ENCODE data around the gene VSTM4.

The VSTM4 gene

DNA sequence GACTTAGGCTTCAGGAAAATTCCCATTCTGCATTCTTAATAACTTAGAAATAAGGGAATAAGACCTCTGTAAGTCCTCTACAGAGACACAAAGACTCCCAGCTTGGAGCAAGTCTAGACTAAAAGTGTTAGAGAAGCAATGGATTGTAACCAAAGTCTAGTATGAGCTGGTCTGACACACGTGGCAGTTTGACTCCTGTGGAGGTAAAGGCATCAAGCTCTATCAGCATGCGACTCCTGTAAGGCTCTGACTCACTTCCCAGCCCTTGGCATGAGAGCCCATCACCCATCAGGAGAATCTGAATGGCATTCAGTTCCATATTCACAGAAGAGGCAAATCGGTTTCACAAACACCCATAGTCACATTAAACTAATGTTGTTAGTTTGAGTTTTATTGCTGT, 4.4 kb upstream of the VSTM4 start:
- no peak overlapping the region for H3K4me2 ChIP-seq (ENCODE audit: low read length)
- H4K20me1 ChIP-seq (ENCODE audit: control insufficient read depth, insufficient read depth, low read depth, low read length), result no peaks in the 10 kb centered on the region
- TF ChIP-seq, protein P1, sequence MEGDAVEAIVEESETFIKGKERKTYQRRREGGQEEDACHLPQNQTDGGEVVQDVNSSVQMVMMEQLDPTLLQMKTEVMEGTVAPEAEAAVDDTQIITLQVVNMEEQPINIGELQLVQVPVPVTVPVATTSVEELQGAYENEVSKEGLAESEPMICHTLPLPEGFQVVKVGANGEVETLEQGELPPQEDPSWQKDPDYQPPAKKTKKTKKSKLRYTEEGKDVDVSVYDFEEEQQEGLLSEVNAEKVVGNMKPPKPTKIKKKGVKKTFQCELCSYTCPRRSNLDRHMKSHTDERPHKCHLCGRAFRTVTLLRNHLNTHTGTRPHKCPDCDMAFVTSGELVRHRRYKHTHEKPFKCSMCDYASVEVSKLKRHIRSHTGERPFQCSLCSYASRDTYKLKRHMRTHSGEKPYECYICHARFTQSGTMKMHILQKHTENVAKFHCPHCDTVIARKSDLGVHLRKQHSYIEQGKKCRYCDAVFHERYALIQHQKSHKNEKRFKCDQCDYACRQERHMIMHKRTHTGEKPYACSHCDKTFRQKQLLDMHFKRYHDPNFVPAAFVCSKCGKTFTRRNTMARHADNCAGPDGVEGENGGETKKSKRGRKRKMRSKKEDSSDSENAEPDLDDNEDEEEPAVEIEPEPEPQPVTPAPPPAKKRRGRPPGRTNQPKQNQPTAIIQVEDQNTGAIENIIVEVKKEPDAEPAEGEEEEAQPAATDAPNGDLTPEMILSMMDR (IDR thresholded peaks at IDR 0.05; ENCODE audit: low read depth, low read length, poor library complexity, severe bottlenecking), result no peak
- no peak for TF ChIP-seq EZH2phosphoT487 (IDR thresholded peaks at IDR 0.05; ENCODE audit: borderline replicate concordance, low read length)
- H3K4me1 ChIP-seq (ENCODE audit: control insufficient read depth, low read length), result no peaks in the 10 kb centered on the region
- H3K4me3 ChIP-seq (ENCODE audit: low read length), result no peak overlapping the region
- peaks cover 19% of the 10 kb centered on the region for H3K27me3 ChIP-seq (ENCODE audit: control insufficient read depth, low read length)
- no peaks in the 10 kb centered on the region for H3K9me2 ChIP-seq (replicated peaks; ENCODE audit: control insufficient read depth, low read length)
- H3K27ac ChIP-seq (ENCODE audit: low read depth, low read length), result no peak overlapping the region
- H3K36me3 ChIP-seq (ENCODE audit: control insufficient read depth, low read length), result no peaks in the 10 kb centered on the region
- H3K9me3 ChIP-seq (ENCODE audit: control insufficient read depth, insufficient read depth, low read length), result no peaks in the 10 kb centered on the region
- H3K79me2 ChIP-seq (ENCODE audit: control insufficient read depth, low read length), result no peaks in the 10 kb centered on the region
- no peaks in the 10 kb centered on the region for H3F3A ChIP-seq (ENCODE audit: control insufficient read depth, insufficient read depth)

DNA sequence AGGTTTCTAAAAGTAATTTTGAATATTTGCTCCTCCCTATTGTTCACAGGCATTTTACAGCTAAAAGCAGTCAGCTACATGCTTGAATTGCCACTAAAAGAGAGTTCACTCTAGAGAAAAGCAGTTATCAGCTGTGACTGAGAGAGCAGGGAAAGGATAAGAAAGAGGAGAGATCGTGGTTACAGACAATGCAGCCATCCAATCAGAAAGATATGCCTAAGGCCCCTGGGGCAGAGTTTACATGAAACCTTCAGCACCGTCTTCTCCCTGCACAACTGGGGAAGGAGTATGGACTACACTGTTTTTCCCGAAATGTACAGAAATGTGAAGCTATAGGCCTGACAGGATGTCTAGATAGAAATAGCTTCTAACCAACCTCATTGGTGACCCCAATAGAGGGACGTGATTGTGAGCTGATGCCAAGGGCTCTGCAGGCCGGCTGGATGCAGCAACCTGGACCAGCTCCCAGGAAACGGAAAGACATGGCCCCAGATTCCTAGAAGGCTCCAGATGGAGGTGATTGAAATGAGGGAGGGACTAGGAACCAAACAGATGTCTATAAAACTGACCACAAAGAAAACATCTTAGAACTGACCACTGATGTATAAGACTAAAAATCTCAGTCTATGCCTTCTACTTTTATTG, 3.2 kb upstream of the VSTM4 start:
- no peak for TF ChIP-seq EZH2phosphoT487 (IDR thresholded peaks at IDR 0.05; ENCODE audit: borderline replicate concordance, low read length)
- TF ChIP-seq, protein P1 (IDR thresholded peaks at IDR 0.05; ENCODE audit: low read depth, low read length, poor library complexity, severe bottlenecking), result no peak
- no peaks in the 10 kb centered on the region for H3K4me1 ChIP-seq (ENCODE audit: control insufficient read depth, low read length)
- no peaks in the 10 kb centered on the region for H3K36me3 ChIP-seq (ENCODE audit: control insufficient read depth, low read length)
- H3K9me3 ChIP-seq (ENCODE audit: control insufficient read depth, insufficient read depth, low read length), result no peaks in the 10 kb centered on the region
- no peaks in the 10 kb centered on the region for H3F3A ChIP-seq (ENCODE audit: control insufficient read depth, insufficient read depth)
- H4K20me1 ChIP-seq (ENCODE audit: control insufficient read depth, insufficient read depth, low read depth, low read length), result no peaks in the 10 kb centered on the region
- H3K27me3 ChIP-seq (ENCODE audit: control insufficient read depth, low read length), result peaks cover 19% of the 10 kb centered on the region
- no peak overlapping the region for H3K27ac ChIP-seq (ENCODE audit: low read depth, low read length)
- H3K4me3 ChIP-seq (ENCODE audit: low read length), result no peak overlapping the region
- H3K4me2 ChIP-seq (ENCODE audit: low read length), result no peak overlapping the region
- H3K79me2 ChIP-seq (ENCODE audit: control insufficient read depth, low read length), result no peaks in the 10 kb centered on the region
- H3K9me2 ChIP-seq (replicated peaks; ENCODE audit: control insufficient read depth, low read length), result no peaks in the 10 kb centered on the region

DNA sequence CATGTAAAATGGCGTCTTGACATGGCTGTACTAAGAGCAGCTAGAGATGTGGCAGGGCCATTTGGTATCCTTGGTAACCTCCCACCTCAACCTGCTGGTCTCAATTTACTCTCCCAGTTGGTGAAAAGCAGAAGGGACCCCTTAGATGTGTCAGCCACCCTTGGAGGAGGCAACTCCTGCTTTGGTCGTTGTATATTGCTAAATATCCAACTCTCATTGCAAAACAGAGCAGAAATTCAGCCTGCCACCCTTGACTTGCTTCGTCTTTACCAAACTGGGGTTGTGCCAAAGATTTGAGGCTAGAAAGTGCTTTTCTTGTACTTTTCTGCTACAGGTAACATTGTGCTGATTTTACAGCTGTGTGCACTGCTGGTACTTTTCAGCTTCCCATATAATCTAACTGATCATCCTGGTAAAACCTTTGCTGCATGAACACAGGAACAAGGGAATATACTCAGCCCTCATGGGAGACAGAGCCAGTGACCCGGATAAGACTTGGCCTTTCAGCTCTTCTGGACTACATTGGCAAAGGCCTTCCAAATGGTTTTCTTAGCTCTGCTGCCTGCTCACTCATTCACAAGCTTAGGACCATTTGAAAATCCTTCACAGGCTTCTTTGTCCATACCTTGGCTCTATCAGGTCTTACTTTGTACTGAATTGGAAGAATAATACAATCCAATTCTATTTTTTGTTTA, 2.2 kb upstream of the VSTM4 start:
- Histone ChIP-seq H3K27ac (ENCODE audit: low read depth, low read length) (no peak overlapping the region), H3F3A (ENCODE audit: control insufficient read depth, insufficient read depth) (no peaks in the 10 kb centered on the region), H3K79me2 (ENCODE audit: control insufficient read depth, low read length) (no peaks in the 10 kb centered on the region), H3K4me2 (ENCODE audit: low read length) (no peak overlapping the region), H3K9me2 (replicated peaks; ENCODE audit: control insufficient read depth, low read length) (no peaks in the 10 kb centered on the region), H3K36me3 (ENCODE audit: control insufficient read depth, low read length) (no peaks in the 10 kb centered on the region), H3K4me1 (ENCODE audit: control insufficient read depth, low read length) (no peaks in the 10 kb centered on the region), H3K27me3 (ENCODE audit: control insufficient read depth, low read length) (peaks cover 19% of the 10 kb centered on the region), H4K20me1 (ENCODE audit: control insufficient read depth, insufficient read depth, low read depth, low read length) (no peaks in the 10 kb centered on the region), H3K9me3 (ENCODE audit: control insufficient read depth, insufficient read depth, low read length) (no peaks in the 10 kb centered on the region), H3K4me3 (ENCODE audit: low read length) (no peak overlapping the region)
- TF ChIP-seq EZH2phosphoT487 (IDR thresholded peaks at IDR 0.05; ENCODE audit: borderline replicate concordance, low read length), result no peak
- TF ChIP-seq, protein P1 (IDR thresholded peaks at IDR 0.05; ENCODE audit: low read depth, low read length, poor library complexity, severe bottlenecking), result no peak

Data from DOHH2 (cell line).